ENCODE data around the gene FHOD1.

The FHOD1 gene

DNA sequence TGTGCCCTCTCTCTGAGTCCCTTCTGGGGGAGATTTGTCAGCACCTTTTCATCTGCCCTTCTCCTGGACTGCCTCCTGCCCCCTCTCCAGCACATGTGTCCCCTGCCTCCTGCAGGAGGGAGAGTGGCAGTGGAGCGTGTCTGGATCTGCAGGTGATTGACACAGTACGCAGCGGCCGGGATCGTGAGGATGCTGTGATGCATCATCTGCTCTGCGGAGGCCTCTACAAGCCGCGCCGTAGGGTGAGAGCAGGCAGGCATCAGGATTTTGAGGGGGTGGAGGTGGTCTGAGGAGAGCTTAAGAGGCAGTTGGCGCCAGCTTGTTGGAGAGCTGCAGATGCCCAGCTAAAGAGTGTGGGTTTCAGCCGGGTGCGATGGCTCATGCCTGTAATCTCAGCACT lies 12.4 kb upstream of the FHOD1 start:
- Histone ChIP-seq H3K36me3 (ENCODE audit: control insufficient read depth in 2 of 2, insufficient read depth in 1 of 2, low read length in 2 of 2) (peaks cover 0 to 13% of the 10 kb centered on the region in 2 experiments; a peak in 2 of 3 replicates), H3K4me1 (ENCODE audit: control insufficient read depth, insufficient read depth, low read length) (no peaks in the 10 kb centered on the region), H3K27ac (ENCODE audit: extremely low read depth, low read depth, low read length) (no peak overlapping the region), H3K4me3 (ENCODE audit: low read depth, low read length) (no peak overlapping the region), H3K9me3 (ENCODE audit: control insufficient read depth, insufficient read depth, low read depth, low read length) (no peaks in the 10 kb centered on the region)
- TF ChIP-seq ZXDB (tag by site-specific recombination; IDR thresholded peaks at IDR 0.05) = no peak
- POLR2A ChIA-PET = interaction anchor here (0.6 to 1.8 kb wide), 2 partner anchors 12 to 300 kb away, joined by 3 to 6 read pairs; partner anchors contain the start of gene FHOD1
- CTCF ChIA-PET = interaction anchor here (0.6 to 2.1 kb wide), 13 partner anchors 10 to 261 kb away, joined by 3 to 14 read pairs (median 4); partner anchors contain the start of genes KCTD19, LRRC36, SLC9A5 and ZDHHC1

DNA sequence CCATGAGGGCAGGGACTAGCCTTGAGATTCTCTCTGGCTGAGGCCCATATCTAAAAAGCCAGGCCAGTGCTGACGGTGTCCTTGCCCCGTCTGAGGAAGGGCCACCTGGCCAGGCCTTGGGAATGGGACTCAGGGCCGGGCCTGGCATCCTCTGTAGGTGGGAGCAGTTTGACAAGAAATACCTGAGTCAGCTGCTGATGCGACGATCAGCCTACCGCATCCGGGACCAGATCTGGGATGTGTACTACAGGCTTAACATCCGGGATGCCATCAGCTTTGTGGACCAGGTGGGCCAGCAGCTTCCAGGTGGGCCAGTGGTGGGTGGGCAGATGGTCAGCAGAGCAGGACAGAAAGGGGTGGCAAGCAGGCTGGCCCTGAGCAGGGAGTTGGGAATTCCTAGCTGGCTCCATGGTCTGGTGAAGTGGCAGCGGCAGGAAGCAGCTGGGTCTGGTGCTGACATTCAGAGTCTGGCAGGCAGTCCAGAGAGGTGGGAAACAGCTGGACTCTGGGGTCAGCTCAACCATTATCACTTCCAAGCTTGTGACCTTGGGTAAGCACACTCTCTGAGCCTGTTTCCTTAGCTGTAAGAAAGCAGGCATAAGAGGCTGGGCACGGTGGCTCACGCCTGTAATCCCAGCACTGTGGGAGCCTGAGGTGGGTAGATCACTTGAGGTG lies 11.0 kb upstream of the FHOD1 start:
- no peak for TF ChIP-seq FEZF1 (tag by site-specific recombination; IDR thresholded peaks at IDR 0.05)
- Histone ChIP-seq H3K27ac (ENCODE audit: extremely low read depth, low read depth, low read length) (no peak overlapping the region), H3K36me3 (ENCODE audit: control insufficient read depth in 2 of 2, insufficient read depth in 1 of 2, low read length in 2 of 2) (peaks cover 0 to 13% of the 10 kb centered on the region in 2 experiments; a peak in 2 of 3 replicates), H3K4me3 (ENCODE audit: low read depth, low read length) (no peak overlapping the region), H3K9me3 (ENCODE audit: control insufficient read depth, insufficient read depth, low read depth, low read length) (no peaks in the 10 kb centered on the region), H3K4me1 (ENCODE audit: control insufficient read depth, insufficient read depth, low read length) (no peaks in the 10 kb centered on the region)
- ChIA-PET POLR2A (interaction anchor here (0.6 kb wide), 1 partner anchor 13 kb away, joined by 4 read pairs; no protein-coding TSS in a partner anchor), CTCF (interaction anchor here (1.5 to 2.7 kb wide), 2 partner anchors 16 to 26 kb away, joined by 3 to 12 read pairs; no protein-coding TSS in a partner anchor)

DNA sequence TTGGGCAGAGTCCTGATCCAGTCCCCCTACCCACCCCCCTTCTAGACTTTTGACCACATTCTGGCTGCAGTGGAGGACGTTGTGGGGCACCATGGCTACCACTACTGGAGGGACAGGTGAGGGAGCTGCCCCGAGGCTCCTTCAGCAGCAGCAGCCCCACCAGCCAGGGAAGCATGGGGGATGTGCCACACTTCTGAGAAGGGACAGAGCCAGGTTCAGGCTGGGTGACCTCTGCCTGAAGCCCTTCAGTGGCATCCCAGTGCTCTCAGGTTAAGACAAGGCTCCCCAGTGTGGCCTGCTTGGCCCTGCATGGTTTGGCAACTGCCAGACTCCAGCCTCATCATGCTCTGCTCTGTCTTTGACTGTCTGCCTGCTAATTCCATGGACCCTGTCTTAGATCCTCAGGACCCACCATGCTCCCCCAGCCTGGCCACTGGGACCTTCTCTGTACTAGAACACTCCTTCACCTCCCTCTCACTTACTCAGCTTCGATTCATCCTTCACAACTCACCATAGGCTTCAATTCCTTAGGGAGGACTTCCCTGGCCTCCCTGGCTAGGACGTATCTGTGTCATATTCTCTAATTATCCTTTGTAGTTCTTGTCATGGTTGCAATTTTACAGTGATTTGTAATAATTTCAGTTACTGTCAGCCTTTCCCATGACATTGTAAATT lies 10.3 kb upstream of the FHOD1 start:
- POLR2A ChIA-PET = interaction anchor here (0.6 kb wide), 1 partner anchor 374 kb away, joined by 7 read pairs; no protein-coding TSS in a partner anchor
- Histone ChIP-seq H3K4me3 (ENCODE audit: low read depth, low read length) (no peak overlapping the region), H3K4me1 (ENCODE audit: control insufficient read depth, insufficient read depth, low read length) (no peaks in the 10 kb centered on the region), H3K36me3 (ENCODE audit: control insufficient read depth in 2 of 2, insufficient read depth in 1 of 2, low read length in 2 of 2) (peaks cover 0 to 17% of the 10 kb centered on the region in 2 experiments; a peak in 1 of 3 replicates), H3K27ac (ENCODE audit: extremely low read depth, low read depth, low read length) (no peak overlapping the region), H3K9me3 (ENCODE audit: control insufficient read depth, insufficient read depth, low read depth, low read length) (no peaks in the 10 kb centered on the region)
- CTCF ChIA-PET = interaction anchor here (1.5 to 2.7 kb wide), 2 partner anchors 16 to 27 kb away, joined by 3 to 12 read pairs; no protein-coding TSS in a partner anchor
- TF ChIP-seq ZNF354C (tag by site-specific recombination; IDR thresholded peaks at IDR 0.05; ENCODE audit: borderline replicate concordance, low read depth) = no peak
- TF ChIP-seq SCRT2 (tag by site-specific recombination; IDR thresholded peaks at IDR 0.05) = no peak
- TF ChIP-seq OSR2 (tag by site-specific recombination; IDR thresholded peaks at IDR 0.05) = no peak
- no peak for TF ChIP-seq ZNF529 (tag by site-specific recombination; IDR thresholded peaks at IDR 0.05; ENCODE audit: insufficient replicate concordance)
- TF ChIP-seq ZNF248 (tag by site-specific recombination; IDR thresholded peaks at IDR 0.05) = no peak
- TF ChIP-seq FEZF1 (tag by site-specific recombination; IDR thresholded peaks at IDR 0.05) = no peak
- no peak for TF ChIP-seq SALL2 (tag by site-specific recombination; IDR thresholded peaks at IDR 0.05; ENCODE audit: borderline replicate concordance)
- TF ChIP-seq GFI1B (tag by site-specific recombination; IDR thresholded peaks at IDR 0.05) = no peak

DNA sequence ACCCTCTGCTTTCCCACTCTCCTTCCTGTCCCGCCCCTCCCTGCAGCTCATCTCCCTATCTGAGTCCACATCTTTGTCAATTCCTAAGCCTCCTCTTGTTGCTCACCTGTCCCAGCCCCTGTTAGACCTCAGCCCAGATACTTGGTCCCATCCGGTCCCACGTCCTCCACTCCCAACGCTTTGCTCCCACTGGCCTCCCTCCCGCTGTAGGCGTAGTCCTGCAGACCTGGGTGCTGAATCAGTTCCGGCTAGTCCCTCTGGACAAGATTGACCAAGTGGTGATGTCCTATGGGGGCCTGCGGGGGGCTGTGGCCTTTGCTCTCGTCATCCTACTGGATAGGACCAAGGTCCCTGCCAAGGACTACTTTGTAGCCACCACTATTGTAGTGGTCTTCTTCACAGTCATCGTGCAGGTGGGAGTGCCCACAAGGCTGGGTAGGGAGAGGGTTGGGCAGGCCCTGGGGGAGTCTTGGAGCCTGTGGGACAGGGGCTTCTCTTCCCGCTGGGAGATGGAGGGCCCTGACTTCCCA lies 9.5 kb upstream of the FHOD1 start:
- ChIA-PET POLR2A (interaction anchor here (0.6 kb wide), 1 partner anchor 374 kb away, joined by 7 read pairs; no protein-coding TSS in a partner anchor), CTCF (interaction anchor here (2.7 kb wide), 1 partner anchor 28 kb away, joined by 12 read pairs; no protein-coding TSS in a partner anchor)
- Histone ChIP-seq H3K36me3 (ENCODE audit: control insufficient read depth in 2 of 2, insufficient read depth in 1 of 2, low read length in 2 of 2) (peaks cover 0 to 19% of the 10 kb centered on the region in 2 experiments; a peak in 1 of 3 replicates), H3K27ac (ENCODE audit: extremely low read depth, low read depth, low read length) (no peak overlapping the region), H3K9me3 (ENCODE audit: control insufficient read depth, insufficient read depth, low read depth, low read length) (no peaks in the 10 kb centered on the region), H3K4me3 (ENCODE audit: low read depth, low read length) (no peak overlapping the region), H3K4me1 (ENCODE audit: control insufficient read depth, insufficient read depth, low read length) (no peaks in the 10 kb centered on the region)
- TF ChIP-seq, protein P1, sequence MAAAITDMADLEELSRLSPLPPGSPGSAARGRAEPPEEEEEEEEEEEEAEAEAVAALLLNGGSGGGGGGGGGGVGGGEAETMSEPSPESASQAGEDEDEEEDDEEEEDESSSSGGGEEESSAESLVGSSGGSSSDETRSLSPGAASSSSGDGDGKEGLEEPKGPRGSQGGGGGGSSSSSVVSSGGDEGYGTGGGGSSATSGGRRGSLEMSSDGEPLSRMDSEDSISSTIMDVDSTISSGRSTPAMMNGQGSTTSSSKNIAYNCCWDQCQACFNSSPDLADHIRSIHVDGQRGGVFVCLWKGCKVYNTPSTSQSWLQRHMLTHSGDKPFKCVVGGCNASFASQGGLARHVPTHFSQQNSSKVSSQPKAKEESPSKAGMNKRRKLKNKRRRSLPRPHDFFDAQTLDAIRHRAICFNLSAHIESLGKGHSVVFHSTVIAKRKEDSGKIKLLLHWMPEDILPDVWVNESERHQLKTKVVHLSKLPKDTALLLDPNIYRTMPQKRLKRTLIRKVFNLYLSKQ (tag by site-specific recombination; IDR thresholded peaks at IDR 0.05; ENCODE audit: borderline replicate concordance) = no peak
- no peak for TF ChIP-seq ZNF501 (tag by site-specific recombination; IDR thresholded peaks at IDR 0.05)
- TF ChIP-seq SP7 (tag by site-specific recombination; IDR thresholded peaks at IDR 0.05) = no peak
- TF ChIP-seq SCRT2 (tag by site-specific recombination; IDR thresholded peaks at IDR 0.05) = no peak
- no peak for TF ChIP-seq ZFP3 (tag by site-specific recombination; IDR thresholded peaks at IDR 0.05; ENCODE audit: low read depth)
- no peak for TF ChIP-seq ZNF792 (tag by site-specific recombination; IDR thresholded peaks at IDR 0.05)
- no peak for TF ChIP-seq REPIN1 (tag by site-specific recombination; IDR thresholded peaks at IDR 0.05; ENCODE audit: low read depth)
- no peak for TF ChIP-seq ZBTB17 (tag by site-specific recombination; IDR thresholded peaks at IDR 0.05)
- no peak for TF ChIP-seq BCL11A (tag by site-specific recombination; IDR thresholded peaks at IDR 0.05; ENCODE audit: low read depth)
- TF ChIP-seq, protein P2, sequence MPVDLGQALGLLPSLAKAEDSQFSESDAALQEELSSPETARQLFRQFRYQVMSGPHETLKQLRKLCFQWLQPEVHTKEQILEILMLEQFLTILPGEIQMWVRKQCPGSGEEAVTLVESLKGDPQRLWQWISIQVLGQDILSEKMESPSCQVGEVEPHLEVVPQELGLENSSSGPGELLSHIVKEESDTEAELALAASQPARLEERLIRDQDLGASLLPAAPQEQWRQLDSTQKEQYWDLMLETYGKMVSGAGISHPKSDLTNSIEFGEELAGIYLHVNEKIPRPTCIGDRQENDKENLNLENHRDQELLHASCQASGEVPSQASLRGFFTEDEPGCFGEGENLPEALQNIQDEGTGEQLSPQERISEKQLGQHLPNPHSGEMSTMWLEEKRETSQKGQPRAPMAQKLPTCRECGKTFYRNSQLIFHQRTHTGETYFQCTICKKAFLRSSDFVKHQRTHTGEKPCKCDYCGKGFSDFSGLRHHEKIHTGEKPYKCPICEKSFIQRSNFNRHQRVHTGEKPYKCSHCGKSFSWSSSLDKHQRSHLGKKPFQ (tag by site-specific recombination; IDR thresholded peaks at IDR 0.05) = no peak
- TF ChIP-seq ZNF585B (tag by site-specific recombination; IDR thresholded peaks at IDR 0.05) = no peak
- TF ChIP-seq, protein P3, sequence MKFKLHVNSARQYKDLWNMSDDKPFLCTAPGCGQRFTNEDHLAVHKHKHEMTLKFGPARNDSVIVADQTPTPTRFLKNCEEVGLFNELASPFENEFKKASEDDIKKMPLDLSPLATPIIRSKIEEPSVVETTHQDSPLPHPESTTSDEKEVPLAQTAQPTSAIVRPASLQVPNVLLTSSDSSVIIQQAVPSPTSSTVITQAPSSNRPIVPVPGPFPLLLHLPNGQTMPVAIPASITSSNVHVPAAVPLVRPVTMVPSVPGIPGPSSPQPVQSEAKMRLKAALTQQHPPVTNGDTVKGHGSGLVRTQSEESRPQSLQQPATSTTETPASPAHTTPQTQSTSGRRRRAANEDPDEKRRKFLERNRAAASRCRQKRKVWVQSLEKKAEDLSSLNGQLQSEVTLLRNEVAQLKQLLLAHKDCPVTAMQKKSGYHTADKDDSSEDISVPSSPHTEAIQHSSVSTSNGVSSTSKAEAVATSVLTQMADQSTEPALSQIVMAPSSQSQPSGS (tag by site-specific recombination; IDR thresholded peaks at IDR 0.05; ENCODE audit: low read depth) = no peak
- TF ChIP-seq ZNF239 (tag by site-specific recombination; IDR thresholded peaks at IDR 0.05) = no peak
- no peak for TF ChIP-seq OSR2 (tag by site-specific recombination; IDR thresholded peaks at IDR 0.05)

Measured in HEK293 (cell line).